ENCODE data around the gene SLC13A1.

DNA sequence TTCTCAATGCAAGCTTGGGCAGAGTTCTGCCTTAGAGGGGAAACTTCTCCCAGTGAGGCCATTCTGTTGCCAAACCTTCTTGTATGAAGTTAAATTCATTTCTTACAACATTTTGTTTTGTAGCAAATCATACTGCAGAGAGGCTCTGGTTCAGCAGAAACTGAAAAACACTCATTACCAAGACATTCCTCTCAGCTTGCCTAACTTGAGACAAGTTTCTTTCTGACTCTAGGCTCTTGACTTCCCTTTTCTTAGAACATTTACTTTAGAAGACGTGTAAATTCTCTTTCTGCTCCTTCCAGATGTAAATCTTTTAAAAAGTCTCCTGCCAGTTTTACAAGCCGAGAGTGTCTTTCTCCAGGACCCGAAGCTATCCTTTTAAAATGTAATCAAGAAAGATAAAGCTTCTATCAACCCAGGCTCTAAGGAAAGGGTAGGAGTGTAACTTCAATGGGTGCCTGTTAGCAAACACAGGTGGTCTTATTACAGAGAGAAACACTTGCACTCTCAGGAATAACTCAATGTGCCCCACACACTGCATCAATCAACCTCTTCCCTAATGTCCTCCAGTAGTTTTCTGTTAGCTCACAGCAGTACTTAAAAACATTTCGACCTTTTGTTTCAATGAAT, 123.8 kb downstream of the SLC13A1 start:
- TF ChIP-seq ZNF274 (IDR thresholded peaks at IDR 0.05; ENCODE audit: low read depth, low read length) (no peak), SUZ12 (IDR thresholded peaks at IDR 0.05; ENCODE audit: extremely low read depth, insufficient read depth, insufficient read length) (no peak), YY1 (IDR thresholded peaks at IDR 0.05; ENCODE audit: insufficient read depth, insufficient read length) (no peak)
